ENCODE data around the gene CEP41. TPM values are rescaled to one million over a fixed set of nuclear protein-coding genes. Genes with fewer than 3 reads are reported as not detected.

Gene CEP41
- total RNA-seq, 2 donors from 2014 or later: 11.4 to 13.0 TPM

DNA sequence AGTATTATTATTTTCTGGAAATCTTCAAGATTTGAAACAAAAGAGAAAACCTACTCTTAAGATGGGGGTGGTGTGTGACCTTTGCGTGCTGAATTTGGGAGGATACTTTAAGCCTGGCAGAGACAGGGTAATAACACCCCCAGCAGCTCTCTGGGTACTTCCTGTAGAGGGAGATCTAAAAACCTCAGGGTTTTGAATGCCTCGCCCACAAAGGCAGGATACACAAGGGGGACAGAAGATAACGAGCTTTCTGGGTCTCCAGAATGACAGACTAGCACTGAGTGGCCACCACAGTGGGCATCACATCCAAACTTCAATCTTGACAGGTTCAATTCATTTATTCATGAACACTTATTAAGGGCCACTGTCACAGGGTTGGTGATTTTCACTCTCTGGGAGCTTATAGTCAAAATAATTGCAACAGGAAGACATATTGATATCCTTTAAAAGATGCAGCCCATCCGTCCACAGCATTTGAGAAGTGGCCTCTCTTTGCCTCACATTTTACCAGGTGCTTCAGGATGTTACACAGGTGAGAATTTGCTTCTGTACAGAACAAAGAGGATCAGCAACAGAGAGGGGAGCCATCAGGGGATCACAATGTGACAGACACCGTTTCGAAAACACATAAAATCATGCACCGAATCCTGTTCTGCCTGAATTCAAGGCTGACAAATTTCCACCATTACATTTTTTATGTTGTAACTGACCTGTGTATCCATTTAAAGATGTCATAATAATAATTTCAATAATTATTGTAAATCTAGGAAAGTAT lies 46.2 kb downstream of the CEP41 start:
- peaks cover 13% of the 10 kb centered on the region for H3K4me1 Mint-ChIP-seq

DNA sequence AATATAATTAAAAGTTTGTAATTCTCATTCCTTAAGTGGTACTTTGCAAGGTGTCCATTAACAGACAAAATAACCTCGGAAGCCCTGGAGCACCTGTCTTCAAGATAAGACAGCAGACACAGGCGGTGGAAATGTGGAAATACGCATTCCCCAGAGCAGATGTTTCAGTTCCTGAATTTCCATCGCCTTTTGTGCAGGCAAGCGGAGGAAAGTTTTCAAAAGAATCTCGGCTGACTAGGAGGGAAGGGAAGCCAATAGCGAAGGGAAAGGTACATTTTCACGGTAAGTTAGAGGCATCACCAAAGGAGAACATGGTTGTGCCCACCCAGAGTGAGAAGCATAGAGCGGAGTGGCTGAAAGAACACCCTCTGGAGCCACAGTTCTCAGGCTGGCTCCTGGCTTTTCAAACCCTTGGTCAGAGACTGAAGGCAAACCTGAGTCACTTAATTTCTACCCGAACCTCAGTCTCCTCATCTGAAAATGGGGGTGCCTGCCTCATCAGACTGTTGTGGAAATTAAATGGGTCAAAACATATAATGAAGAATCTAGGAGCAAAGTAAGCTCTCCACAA lies 46.9 kb downstream of the CEP41 start:
- H3K27ac Mint-ChIP-seq: no peak overlapping the region
- no peak overlapping the region for H3K4me3 ChIP-seq (ENCODE audit: low read length)
- H3K36me3 ChIP-seq (ENCODE audit: control insufficient read depth, insufficient read depth, low read length): no peaks in the 10 kb centered on the region
- H3K36me3 Mint-ChIP-seq (ENCODE audit: low read depth): no peaks in the 10 kb centered on the region
- DNase-seq: no peak
- no peaks in the 10 kb centered on the region for H3K27me3 Mint-ChIP-seq (ENCODE audit: insufficient read depth)
- peaks cover 13% of the 10 kb centered on the region for H3K4me1 Mint-ChIP-seq
- no peaks in the 10 kb centered on the region for H3K9me3 Mint-ChIP-seq
- H3K9me3 ChIP-seq (ENCODE audit: control insufficient read depth, low read length): no peaks in the 10 kb centered on the region
- TF ChIP-seq, protein P1, sequence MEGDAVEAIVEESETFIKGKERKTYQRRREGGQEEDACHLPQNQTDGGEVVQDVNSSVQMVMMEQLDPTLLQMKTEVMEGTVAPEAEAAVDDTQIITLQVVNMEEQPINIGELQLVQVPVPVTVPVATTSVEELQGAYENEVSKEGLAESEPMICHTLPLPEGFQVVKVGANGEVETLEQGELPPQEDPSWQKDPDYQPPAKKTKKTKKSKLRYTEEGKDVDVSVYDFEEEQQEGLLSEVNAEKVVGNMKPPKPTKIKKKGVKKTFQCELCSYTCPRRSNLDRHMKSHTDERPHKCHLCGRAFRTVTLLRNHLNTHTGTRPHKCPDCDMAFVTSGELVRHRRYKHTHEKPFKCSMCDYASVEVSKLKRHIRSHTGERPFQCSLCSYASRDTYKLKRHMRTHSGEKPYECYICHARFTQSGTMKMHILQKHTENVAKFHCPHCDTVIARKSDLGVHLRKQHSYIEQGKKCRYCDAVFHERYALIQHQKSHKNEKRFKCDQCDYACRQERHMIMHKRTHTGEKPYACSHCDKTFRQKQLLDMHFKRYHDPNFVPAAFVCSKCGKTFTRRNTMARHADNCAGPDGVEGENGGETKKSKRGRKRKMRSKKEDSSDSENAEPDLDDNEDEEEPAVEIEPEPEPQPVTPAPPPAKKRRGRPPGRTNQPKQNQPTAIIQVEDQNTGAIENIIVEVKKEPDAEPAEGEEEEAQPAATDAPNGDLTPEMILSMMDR (conservative IDR thresholded peaks at IDR 0.05): no peak
- H3K9ac ChIP-seq (ENCODE audit: extremely low read depth, low read length, poor library complexity, severe bottlenecking): no peak overlapping the region
- no peak overlapping the region for H3K27ac ChIP-seq (ENCODE audit: low read depth, low read length)
- no peaks in the 10 kb centered on the region for H3K27me3 ChIP-seq (ENCODE audit: control insufficient read depth, insufficient read depth, low read length, poor library complexity, severe bottlenecking)
- peaks cover 5% of the 10 kb centered on the region for H3K4me1 ChIP-seq (ENCODE audit: control insufficient read depth, insufficient read depth, low read length)
- H3K4me3 Mint-ChIP-seq: no peak overlapping the region
- 94 to 97% methylated on average over 9 to 10 of the region's 10 CpGs for WGBS, 2 experiments (ENCODE audit: insufficient coverage in 1 of 2, insufficient read length in 1 of 2)

More for the DNA sequence above, 46.2 kb downstream of the CEP41 start:
- TF ChIP-seq, protein P1 (conservative IDR thresholded peaks at IDR 0.05): no peak
- Histone ChIP-seq H3K4me1 (ENCODE audit: control insufficient read depth, insufficient read depth, low read length) (peaks cover 5% of the 10 kb centered on the region), H3K9ac (ENCODE audit: extremely low read depth, low read length, poor library complexity, severe bottlenecking) (no peak overlapping the region), H3K27ac (ENCODE audit: low read depth, low read length) (no peak overlapping the region), H3K36me3 (ENCODE audit: control insufficient read depth, insufficient read depth, low read length) (no peaks in the 10 kb centered on the region), H3K4me3 (ENCODE audit: low read length) (no peak overlapping the region), H3K27me3 (ENCODE audit: control insufficient read depth, insufficient read depth, low read length, poor library complexity, severe bottlenecking) (no peaks in the 10 kb centered on the region), H3K9me3 (ENCODE audit: control insufficient read depth, low read length) (no peaks in the 10 kb centered on the region)
- no peak for DNase-seq
- no peak overlapping the region for H3K4me3 Mint-ChIP-seq
- 84 to 90% methylated on average over 2 to 7 of the region's 7 CpGs for WGBS, 2 experiments (ENCODE audit: insufficient coverage in 1 of 2, insufficient read length in 1 of 2)
- H3K36me3 Mint-ChIP-seq (ENCODE audit: low read depth): no peaks in the 10 kb centered on the region
- H3K27me3 Mint-ChIP-seq (ENCODE audit: insufficient read depth): no peaks in the 10 kb centered on the region
- H3K27ac Mint-ChIP-seq: no peak overlapping the region
- H3K9me3 Mint-ChIP-seq: no peaks in the 10 kb centered on the region

DNA sequence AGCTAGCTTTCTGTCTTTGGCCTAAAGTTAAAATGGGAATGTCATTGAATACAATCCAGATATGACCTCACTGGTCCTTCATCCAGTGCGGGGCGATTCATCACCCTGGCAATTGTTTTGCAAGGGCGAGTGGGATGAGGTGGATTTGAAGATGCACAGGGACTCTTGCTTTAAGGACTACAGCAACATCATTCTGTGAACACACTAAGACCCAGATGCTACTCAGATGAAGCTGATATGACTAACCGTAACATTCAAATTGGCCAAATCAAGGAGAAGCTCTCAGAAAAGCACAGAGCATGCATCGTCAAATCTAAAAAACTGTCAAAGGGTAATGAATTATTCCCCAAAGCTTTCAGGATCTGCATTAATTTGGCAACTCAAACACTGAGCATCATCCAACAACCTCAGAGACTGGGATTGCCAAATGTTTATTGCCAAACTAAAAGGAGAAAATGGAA lies 47.7 kb downstream of the CEP41 start:
- H3K27me3 ChIP-seq (ENCODE audit: control insufficient read depth, insufficient read depth, low read length, poor library complexity, severe bottlenecking): no peaks in the 10 kb centered on the region
- TF ChIP-seq, protein P1 (conservative IDR thresholded peaks at IDR 0.05): no peak
- 95 to 100% methylated on average over 2 to 5 of the region's 5 CpGs for WGBS, 2 experiments (ENCODE audit: insufficient coverage in 1 of 2, insufficient read length in 1 of 2)
- H3K27ac ChIP-seq (ENCODE audit: low read depth, low read length): no peak overlapping the region
- H3K36me3 ChIP-seq (ENCODE audit: control insufficient read depth, insufficient read depth, low read length): no peaks in the 10 kb centered on the region
- peaks cover 5% of the 10 kb centered on the region for H3K4me1 ChIP-seq (ENCODE audit: control insufficient read depth, insufficient read depth, low read length)
- Mint-ChIP-seq H3K9me3 (peaks cover 4% of the 10 kb centered on the region), H3K4me3 (no peak overlapping the region), H3K27ac (no peak overlapping the region), H3K36me3 (ENCODE audit: low read depth) (peaks cover 2% of the 10 kb centered on the region), H3K4me1 (peaks cover 13% of the 10 kb centered on the region), H3K27me3 (ENCODE audit: insufficient read depth) (no peaks in the 10 kb centered on the region)
- DNase-seq: no peak
- no peak overlapping the region for H3K9ac ChIP-seq (ENCODE audit: extremely low read depth, low read length, poor library complexity, severe bottlenecking)
- no peak overlapping the region for H3K4me3 ChIP-seq (ENCODE audit: low read length)
- H3K9me3 ChIP-seq (ENCODE audit: control insufficient read depth, low read length): no peaks in the 10 kb centered on the region

Data from endodermal cell (in vitro differentiated cells).